ENCODE measurements around the gene SMAGP. TPM values are rescaled to one million over a fixed set of nuclear protein-coding genes. Genes with fewer than 3 reads are reported as not detected.

SMAGP gene
- total and polyA plus RNA-seq, 2 of the 13 experiments (the other 11 are each of a cell fraction or from before 2014, with no cell fraction given): 9.2 TPM

DNA sequence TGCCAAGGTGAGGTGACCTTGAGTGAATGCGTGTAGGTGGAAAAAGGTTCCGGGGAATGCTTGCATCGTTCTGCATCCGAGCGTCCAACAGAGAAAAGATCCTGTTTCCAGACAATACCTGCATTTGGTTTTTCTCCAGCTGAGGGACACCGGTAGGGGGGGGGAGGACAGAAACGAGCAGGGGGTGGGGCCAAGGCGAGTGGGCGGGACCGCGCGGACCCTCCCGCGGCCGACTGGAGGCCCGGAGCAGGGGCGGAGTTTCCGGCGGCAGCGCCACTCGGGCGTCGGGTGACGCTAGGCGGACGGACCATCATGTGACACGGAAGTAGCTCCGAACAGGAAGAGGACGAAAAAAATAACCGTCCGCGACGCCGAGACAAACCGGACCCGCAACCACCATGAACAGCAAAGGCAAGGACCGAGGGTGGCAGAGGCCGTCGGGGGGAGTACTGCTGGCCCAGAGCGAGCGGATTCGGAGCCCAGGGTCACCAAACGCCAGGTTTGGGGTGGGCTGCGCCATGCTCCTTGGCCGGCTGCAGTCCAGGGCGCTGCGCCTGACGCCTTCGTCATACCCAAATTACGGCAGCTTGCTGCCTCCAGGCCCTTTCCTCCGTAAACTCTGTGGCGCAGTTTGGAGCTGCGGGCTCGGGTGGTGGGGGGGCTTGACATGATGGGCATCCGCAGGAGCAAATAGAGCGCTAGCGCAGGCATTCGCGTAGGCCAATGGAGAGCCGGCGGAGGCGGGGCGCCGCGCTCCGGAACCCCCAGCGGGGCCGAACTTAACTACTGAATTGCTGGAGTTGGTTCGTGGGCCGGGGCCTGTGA, 31.5 kb downstream of the SMAGP start, which contains the start of gene DAZAP2 (continued):
- TF ChIP-seq SOX6 (IDR thresholded peaks at IDR 0.05) (no peak), SOX6 (CRISPR knock-in tag; IDR thresholded peaks at IDR 0.05) (peak; percentile 46; the same call in 1 of the 2 replicates), ZNF879 (CRISPR knock-in tag; IDR thresholded peaks at IDR 0.05) (no peak), NFYB (CRISPR knock-in tag; IDR thresholded peaks at IDR 0.05) (peak; percentile 98), MAZ (IDR thresholded peaks at IDR 0.05; ENCODE audit: borderline replicate concordance, low read depth, low read length) (peak; percentile 65; the same call in 1 of the 2 replicates), MAZ (CRISPR knock-in tag; IDR thresholded peaks at IDR 0.05; ENCODE audit: low read depth) (peak; percentile 46), RBFOX2 (IDR thresholded peaks at IDR 0.05; ENCODE audit: low read depth, low read length) (peak; percentile 97), ATF7-NPFF (CRISPR knock-in tag; IDR thresholded peaks at IDR 0.05; ENCODE audit: low read depth) (peak; percentile 15; the same call in 1 of the 2 replicates), RBM39 (IDR thresholded peaks at IDR 0.05; ENCODE audit: low read depth, low read length, poor library complexity, severe bottlenecking) (peak; percentile 74), ZMAT3 (CRISPR knock-in tag; conservative IDR thresholded peaks at IDR 0.05) (0 out of 2 replicates have a peak, but pooled peaks have one; percentile 43), PPARG (CRISPR knock-in tag; conservative IDR thresholded peaks at IDR 0.05) (0 out of 2 replicates have a peak, but pooled peaks have one; percentile 7), RFXANK (CRISPR knock-in tag; IDR thresholded peaks at IDR 0.05) (no peak), SRSF9 (IDR thresholded peaks at IDR 0.05; ENCODE audit: borderline replicate concordance, insufficient read depth, low read depth, low read length, poor library complexity, severe bottlenecking) (no peak), SOX5 (CRISPR knock-in tag; IDR thresholded peaks at IDR 0.05; ENCODE audit: borderline replicate concordance) (peak; percentile 27; the same call in 1 of the 2 replicates), ZSCAN20 (CRISPR knock-in tag; IDR thresholded peaks at IDR 0.05; ENCODE audit: borderline replicate concordance) (peak; percentile 85; the same call in 1 of the 2 replicates), ZNF34 (CRISPR knock-in tag; IDR thresholded peaks at IDR 0.05; ENCODE audit: borderline replicate concordance) (no peak), KLF6 (CRISPR knock-in tag; IDR thresholded peaks at IDR 0.05) (0 out of 2 replicates have a peak, but pooled peaks have one; percentile 29)
- TF ChIP-seq, protein P1, sequence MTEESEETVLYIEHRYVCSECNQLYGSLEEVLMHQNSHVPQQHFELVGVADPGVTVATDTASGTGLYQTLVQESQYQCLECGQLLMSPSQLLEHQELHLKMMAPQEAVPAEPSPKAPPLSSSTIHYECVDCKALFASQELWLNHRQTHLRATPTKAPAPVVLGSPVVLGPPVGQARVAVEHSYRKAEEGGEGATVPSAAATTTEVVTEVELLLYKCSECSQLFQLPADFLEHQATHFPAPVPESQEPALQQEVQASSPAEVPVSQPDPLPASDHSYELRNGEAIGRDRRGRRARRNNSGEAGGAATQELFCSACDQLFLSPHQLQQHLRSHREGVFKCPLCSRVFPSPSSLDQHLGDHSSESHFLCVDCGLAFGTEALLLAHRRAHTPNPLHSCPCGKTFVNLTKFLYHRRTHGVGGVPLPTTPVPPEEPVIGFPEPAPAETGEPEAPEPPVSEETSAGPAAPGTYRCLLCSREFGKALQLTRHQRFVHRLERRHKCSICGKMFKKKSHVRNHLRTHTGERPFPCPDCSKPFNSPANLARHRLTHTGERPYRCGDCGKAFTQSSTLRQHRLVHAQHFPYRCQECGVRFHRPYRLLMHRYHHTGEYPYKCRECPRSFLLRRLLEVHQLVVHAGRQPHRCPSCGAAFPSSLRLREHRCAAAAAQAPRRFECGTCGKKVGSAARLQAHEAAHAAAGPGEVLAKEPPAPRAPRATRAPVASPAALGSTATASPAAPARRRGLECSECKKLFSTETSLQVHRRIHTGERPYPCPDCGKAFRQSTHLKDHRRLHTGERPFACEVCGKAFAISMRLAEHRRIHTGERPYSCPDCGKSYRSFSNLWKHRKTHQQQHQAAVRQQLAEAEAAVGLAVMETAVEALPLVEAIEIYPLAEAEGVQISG (CRISPR knock-in tag; IDR thresholded peaks at IDR 0.05): peak; percentile 72
- TF ChIP-seq, protein P2, sequence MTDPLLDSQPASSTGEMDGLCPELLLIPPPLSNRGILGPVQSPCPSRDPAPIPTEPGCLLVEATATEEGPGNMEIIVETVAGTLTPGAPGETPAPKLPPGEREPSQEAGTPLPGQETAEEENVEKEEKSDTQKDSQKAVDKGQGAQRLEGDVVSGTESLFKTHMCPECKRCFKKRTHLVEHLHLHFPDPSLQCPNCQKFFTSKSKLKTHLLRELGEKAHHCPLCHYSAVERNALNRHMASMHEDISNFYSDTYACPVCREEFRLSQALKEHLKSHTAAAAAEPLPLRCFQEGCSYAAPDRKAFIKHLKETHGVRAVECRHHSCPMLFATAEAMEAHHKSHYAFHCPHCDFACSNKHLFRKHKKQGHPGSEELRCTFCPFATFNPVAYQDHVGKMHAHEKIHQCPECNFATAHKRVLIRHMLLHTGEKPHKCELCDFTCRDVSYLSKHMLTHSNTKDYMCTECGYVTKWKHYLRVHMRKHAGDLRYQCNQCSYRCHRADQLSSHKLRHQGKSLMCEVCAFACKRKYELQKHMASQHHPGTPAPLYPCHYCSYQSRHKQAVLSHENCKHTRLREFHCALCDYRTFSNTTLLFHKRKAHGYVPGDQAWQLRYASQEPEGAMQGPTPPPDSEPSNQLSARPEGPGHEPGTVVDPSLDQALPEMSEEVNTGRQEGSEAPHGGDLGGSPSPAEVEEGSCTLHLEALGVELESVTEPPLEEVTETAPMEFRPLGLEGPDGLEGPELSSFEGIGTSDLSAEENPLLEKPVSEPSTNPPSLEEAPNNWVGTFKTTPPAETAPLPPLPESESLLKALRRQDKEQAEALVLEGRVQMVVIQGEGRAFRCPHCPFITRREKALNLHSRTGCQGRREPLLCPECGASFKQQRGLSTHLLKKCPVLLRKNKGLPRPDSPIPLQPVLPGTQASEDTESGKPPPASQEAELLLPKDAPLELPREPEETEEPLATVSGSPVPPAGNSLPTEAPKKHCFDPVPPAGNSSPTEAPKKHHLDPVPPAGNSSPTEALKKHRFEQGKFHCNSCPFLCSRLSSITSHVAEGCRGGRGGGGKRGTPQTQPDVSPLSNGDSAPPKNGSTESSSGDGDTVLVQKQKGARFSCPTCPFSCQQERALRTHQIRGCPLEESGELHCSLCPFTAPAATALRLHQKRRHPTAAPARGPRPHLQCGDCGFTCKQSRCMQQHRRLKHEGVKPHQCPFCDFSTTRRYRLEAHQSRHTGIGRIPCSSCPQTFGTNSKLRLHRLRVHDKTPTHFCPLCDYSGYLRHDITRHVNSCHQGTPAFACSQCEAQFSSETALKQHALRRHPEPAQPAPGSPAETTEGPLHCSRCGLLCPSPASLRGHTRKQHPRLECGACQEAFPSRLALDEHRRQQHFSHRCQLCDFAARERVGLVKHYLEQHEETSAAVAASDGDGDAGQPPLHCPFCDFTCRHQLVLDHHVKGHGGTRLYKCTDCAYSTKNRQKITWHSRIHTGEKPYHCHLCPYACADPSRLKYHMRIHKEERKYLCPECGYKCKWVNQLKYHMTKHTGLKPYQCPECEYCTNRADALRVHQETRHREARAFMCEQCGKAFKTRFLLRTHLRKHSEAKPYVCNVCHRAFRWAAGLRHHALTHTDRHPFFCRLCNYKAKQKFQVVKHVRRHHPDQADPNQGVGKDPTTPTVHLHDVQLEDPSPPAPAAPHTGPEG (CRISPR knock-in tag; IDR thresholded peaks at IDR 0.05): peak; percentile 69; the same call in 1 of the 2 replicates

Data from HepG2 (cell line).